OCI-LY3 (cell line): ENCODE data around the gene APOB.

ENCODE experiments used
- H2AFZ ChIP-seq: fragments of 200-600, 300-600 bp; shearing (Covaris generic); 2 replicates; pipeline ENCODE4 v1.6.0; 2014; ENCODE audit warnings: antibody characterized with exemption, low read depth, low read length
- H3K27ac ChIP-seq: fragments of 200-600, 300-600 bp; sonication (generic); 2 replicates; pipeline ENCODE4 v1.5.1; 2014; ENCODE audit warnings: mild to moderate bottlenecking, low read length, moderate library complexity, mixed read lengths
- H3K27me3 ChIP-seq: fragments of 200-600, 300-600 bp; sonication (generic); 2 replicates; pipeline ENCODE4 v1.6.1; 2014; ENCODE audit warnings: low read depth, low read length, mixed read lengths
- H3K36me3 ChIP-seq: fragments of 200-600, 300-600 bp; sonication (generic); replicated peaks from 2 replicates; pipeline ENCODE3; 2014; ENCODE audit warnings: low read depth, low read length, mixed read lengths
- H3K4me1 ChIP-seq: fragments of 300-600, 200-600 bp; sonication (generic); 2 replicates; pipeline ENCODE4 v1.6.1; 2014; ENCODE audit warnings: low read length, mixed read lengths
- H3K4me2 ChIP-seq: fragments of 200-600, 300-600 bp; sonication (generic); 2 replicates; pipeline ENCODE4 v1.6.1; 2014; ENCODE audit warnings: low read length, mixed read lengths
- H3K4me3 ChIP-seq: fragments of 300-600, 200-600 bp; sonication (generic); 2 replicates; pipeline ENCODE4 v1.5.1; 2014; ENCODE audit warnings: antibody characterized with exemption, mild to moderate bottlenecking, low read length, moderate library complexity
- H3K79me2 ChIP-seq: fragments of 300-600, 200-600 bp; shearing (Covaris generic); 2 replicates; pipeline ENCODE4 v1.6.1; 2014; ENCODE audit warnings: mild to moderate bottlenecking, low read length, mixed read lengths
- H3K9ac ChIP-seq: fragments of 300-600, 200-600 bp; shearing (Covaris generic); 2 replicates; pipeline ENCODE4 v1.6.0; 2014; ENCODE audit warnings: mild to moderate bottlenecking, low read length, moderate library complexity
- H3K9me3 ChIP-seq: fragments of 200-600, 300-600 bp; shearing (Covaris generic); 2 replicates; pipeline ENCODE4 v1.6.1; 2014; ENCODE audit warnings: low read length, mixed read lengths; ENCODE audit not compliant: insufficient read depth
- H4K20me1 ChIP-seq: fragments of 200-600, 300-600 bp; sonication (generic); 2 replicates; pipeline ENCODE4 v1.6.1; 2016; ENCODE audit warnings: low read length, mixed read lengths; ENCODE audit not compliant: insufficient read depth
- CTCF ChIP-seq: fragments of 200-600, 300-600 bp; sonication (generic); IDR thresholded peaks from 2 replicates; pipeline ENCODE4 v1.5.1; 2014; ENCODE audit warnings: antibody characterized with exemption, low read length, low read depth
- EZH2phosphoT487 ChIP-seq: fragments of 200-600 bp; shearing (Covaris generic); IDR thresholded peaks from 2 replicates; pipeline ENCODE4 v1.6.1; 2018; ENCODE audit warnings: antibody characterized with exemption, mixed run types, low read depth

The APOB gene

DNA sequence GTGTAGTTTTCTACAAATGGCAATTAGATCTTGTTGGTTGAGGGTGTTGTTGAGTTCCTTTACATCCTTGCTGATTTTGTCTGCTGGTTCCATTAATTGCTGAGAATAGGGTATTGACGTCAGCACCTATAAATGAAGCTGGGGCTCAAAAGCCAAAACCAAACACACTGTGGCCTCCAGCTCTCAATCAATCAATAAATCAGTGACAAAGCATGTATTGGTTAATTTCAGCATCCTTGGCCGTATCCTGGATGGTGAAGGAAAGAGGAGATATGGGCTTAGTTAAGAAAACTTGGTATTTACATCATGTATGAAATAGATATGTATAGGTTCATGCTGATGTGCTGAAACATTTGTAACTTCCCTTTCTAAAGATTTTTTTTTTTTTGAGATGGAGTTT is 13.2 kb upstream of the APOB start:
- no peak overlapping the region for H2AFZ ChIP-seq
- no peak overlapping the region for H3K4me2 ChIP-seq
- no peaks in the 10 kb centered on the region for H3K79me2 ChIP-seq
- no peaks in the 10 kb centered on the region for H3K36me3 ChIP-seq
- no peaks in the 10 kb centered on the region for H3K4me1 ChIP-seq
- H3K9ac ChIP-seq, result no peak overlapping the region
- no peak overlapping the region for H3K27ac ChIP-seq
- H4K20me1 ChIP-seq, result no peaks in the 10 kb centered on the region; the same call in 1 of the 2 replicates
- H3K27me3 ChIP-seq, result no peaks in the 10 kb centered on the region; the same call in 1 of the 2 replicates
- H3K9me3 ChIP-seq, result no peaks in the 10 kb centered on the region
- H3K4me3 ChIP-seq, result no peak overlapping the region
- TF ChIP-seq CTCF (no peak), EZH2phosphoT487 (no peak)

DNA sequence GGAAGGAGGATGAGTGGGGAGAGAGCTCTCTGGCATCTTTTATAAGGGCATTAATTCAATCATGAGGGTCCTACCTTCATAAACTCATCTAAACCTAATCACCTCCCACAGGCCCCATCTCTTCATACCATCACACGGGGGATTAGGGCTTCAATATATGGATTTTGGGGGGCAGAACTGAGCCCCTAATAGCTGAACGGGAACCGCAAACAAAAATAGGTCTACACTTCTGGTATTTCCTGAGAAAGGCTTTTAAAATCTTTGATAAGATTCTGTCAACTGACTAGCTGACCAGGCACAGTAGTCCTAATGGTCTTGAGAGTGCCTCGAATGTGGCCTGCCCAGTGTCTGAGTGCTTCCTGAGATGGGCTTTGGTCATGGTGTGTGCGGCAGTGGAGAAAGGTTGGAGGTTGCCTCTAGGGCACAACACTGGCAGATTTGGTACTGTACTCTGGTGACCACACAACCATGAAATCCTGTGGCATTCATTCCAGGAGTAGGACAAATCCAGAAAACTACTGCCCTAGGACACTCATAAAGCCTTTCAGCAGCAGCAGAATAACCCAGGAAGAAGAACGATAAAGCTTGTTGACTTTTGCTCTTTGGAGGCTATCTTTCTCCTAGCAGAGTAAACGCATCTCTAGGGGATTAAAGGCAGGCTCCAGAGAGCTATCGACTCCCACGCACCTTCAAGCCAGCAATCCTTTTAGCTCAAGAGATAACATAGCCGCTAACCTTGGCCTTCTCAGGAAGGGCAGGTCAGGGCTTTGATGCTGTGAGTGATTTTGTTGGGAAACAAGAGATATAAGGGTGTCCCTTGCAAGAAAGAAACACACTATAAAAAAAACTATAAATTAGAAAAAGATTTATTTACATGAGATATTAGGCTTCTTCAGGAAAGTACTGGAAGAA is 12.3 kb upstream of the APOB start:
- Histone ChIP-seq H4K20me1 (no peaks in the 10 kb centered on the region; the same call in 1 of the 2 replicates), H3K36me3 (no peaks in the 10 kb centered on the region), H3K27me3 (no peaks in the 10 kb centered on the region; the same call in 1 of the 2 replicates), H3K27ac (no peak overlapping the region), H3K9ac (no peak overlapping the region), H3K4me1 (no peaks in the 10 kb centered on the region), H3K4me2 (no peak overlapping the region), H2AFZ (no peak overlapping the region), H3K4me3 (no peak overlapping the region), H3K9me3 (no peaks in the 10 kb centered on the region), H3K79me2 (no peaks in the 10 kb centered on the region)
- TF ChIP-seq CTCF, result no peak
- no peak for TF ChIP-seq EZH2phosphoT487

DNA sequence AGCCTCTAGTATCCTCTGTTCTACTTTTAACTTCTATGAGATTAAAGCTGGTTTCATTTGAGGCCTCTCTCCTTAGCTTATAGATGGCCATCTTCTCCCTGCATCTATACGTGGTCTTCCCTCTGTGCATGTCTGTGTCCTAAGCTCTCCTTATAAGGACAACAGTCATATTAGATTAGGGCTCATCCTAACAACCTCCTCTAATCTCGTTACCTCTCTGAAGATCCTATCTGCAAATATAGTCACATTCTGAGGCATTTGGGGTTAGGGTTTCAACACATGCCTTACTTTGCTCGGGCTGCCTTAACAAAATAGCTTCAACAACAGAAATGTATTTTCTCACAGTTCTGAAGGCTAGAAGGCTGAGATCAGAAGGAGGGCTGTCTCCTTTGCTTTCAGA is 11.6 kb upstream of the APOB start:
- TF ChIP-seq EZH2phosphoT487 (no peak), CTCF (no peak)
- Histone ChIP-seq H3K4me1 (no peaks in the 10 kb centered on the region), H3K9ac (no peak overlapping the region), H3K4me2 (no peak overlapping the region), H3K27ac (no peak overlapping the region), H3K36me3 (no peaks in the 10 kb centered on the region), H3K79me2 (no peaks in the 10 kb centered on the region), H3K27me3 (no peaks in the 10 kb centered on the region; the same call in 1 of the 2 replicates), H3K4me3 (no peak overlapping the region), H3K9me3 (no peaks in the 10 kb centered on the region), H4K20me1 (no peaks in the 10 kb centered on the region; the same call in 1 of the 2 replicates), H2AFZ (no peak overlapping the region)

DNA sequence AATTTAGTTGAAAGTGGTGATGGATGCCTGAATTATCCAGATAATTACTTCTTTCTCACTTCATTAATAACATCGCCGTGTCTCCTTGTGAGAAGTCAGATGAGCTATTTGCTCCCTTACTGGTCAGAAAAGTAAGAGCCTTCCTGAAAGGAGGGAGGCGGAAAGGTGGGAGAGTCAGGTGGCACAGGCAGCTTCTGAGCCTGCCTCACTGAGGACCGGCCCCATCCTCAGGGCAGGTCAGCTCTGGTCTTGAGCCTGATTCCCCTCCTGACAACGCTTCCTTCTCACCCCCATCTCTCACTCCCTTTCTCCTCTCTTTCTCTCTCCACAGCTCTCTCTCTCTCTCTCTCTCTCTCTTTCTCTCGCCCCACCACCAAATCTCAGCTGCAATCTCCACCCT is 10.1 kb upstream of the APOB start:
- no peak overlapping the region for H3K9ac ChIP-seq
- no peaks in the 10 kb centered on the region for H4K20me1 ChIP-seq
- no peak overlapping the region for H3K4me2 ChIP-seq
- H3K79me2 ChIP-seq, result no peaks in the 10 kb centered on the region
- no peaks in the 10 kb centered on the region for H3K4me1 ChIP-seq
- no peak overlapping the region for H3K4me3 ChIP-seq
- no peaks in the 10 kb centered on the region for H3K9me3 ChIP-seq
- TF ChIP-seq EZH2phosphoT487 (no peak), CTCF (no peak)
- H3K27ac ChIP-seq, result no peak overlapping the region
- H3K36me3 ChIP-seq, result no peaks in the 10 kb centered on the region
- H2AFZ ChIP-seq, result no peak overlapping the region
- H3K27me3 ChIP-seq, result no peaks in the 10 kb centered on the region; the same call in 1 of the 2 replicates
